Epithelial cell of proximal tubule (primary cell): ENCODE data around the gene SWSAP1. TPM values are rescaled to one million over a fixed set of nuclear protein-coding genes. Genes with fewer than 3 reads are reported as not detected.

Experiments used
- DNase-seq: peaks from one replicate; pipeline ENCODE4 v3.0.0-alpha.2; 2011; ENCODE audit warnings: low read depth
- H3K4me3 ChIP-seq: 2 replicates; pipeline ENCODE4 v1.5.1; 2011; ENCODE audit warnings: low read depth, mild to moderate bottlenecking, low read length
- total RNA-seq: library from RNA; depleted of rRNA; stranded (reverse); fragments of >200 nt; gene quantifications from 2 replicates; pipeline ENCODE4 v1.2.3, GENCODE V29; 2015
- TF ChIP-seq, protein P1 (sequence below): conservative IDR thresholded peaks from 2 replicates; pipeline ENCODE4 v1.5.1; 2012; ENCODE audit warnings: low read depth, mild to moderate bottlenecking, low read length

SWSAP1 gene
- total RNA-seq, 1 donor from 2014 or later: 1.2 TPM

DNA sequence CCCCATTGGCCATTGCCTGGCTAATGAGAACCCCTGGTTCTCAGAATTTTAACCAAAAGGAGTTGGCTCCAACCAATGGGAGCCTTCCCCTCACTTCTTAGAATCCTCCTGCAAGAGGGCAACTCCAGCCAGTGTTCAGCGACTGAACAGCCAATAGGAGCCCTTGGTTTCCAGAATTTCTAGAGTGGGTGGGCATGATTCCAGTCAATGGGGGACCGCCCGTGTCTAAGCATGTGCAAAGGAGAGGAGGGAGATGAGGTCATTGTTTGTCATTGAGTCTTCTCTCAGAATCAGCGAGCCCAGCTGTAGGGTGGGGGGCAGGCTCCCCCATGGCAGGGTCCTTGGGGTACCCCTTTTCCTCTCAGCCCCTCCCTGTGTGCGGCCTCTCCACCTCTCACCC, 9.5 kb upstream of the SWSAP1 start:
- H3K4me3 ChIP-seq: no peak overlapping the region
- no peak for DNase-seq
- TF ChIP-seq, protein P1, sequence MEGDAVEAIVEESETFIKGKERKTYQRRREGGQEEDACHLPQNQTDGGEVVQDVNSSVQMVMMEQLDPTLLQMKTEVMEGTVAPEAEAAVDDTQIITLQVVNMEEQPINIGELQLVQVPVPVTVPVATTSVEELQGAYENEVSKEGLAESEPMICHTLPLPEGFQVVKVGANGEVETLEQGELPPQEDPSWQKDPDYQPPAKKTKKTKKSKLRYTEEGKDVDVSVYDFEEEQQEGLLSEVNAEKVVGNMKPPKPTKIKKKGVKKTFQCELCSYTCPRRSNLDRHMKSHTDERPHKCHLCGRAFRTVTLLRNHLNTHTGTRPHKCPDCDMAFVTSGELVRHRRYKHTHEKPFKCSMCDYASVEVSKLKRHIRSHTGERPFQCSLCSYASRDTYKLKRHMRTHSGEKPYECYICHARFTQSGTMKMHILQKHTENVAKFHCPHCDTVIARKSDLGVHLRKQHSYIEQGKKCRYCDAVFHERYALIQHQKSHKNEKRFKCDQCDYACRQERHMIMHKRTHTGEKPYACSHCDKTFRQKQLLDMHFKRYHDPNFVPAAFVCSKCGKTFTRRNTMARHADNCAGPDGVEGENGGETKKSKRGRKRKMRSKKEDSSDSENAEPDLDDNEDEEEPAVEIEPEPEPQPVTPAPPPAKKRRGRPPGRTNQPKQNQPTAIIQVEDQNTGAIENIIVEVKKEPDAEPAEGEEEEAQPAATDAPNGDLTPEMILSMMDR: no peak

DNA sequence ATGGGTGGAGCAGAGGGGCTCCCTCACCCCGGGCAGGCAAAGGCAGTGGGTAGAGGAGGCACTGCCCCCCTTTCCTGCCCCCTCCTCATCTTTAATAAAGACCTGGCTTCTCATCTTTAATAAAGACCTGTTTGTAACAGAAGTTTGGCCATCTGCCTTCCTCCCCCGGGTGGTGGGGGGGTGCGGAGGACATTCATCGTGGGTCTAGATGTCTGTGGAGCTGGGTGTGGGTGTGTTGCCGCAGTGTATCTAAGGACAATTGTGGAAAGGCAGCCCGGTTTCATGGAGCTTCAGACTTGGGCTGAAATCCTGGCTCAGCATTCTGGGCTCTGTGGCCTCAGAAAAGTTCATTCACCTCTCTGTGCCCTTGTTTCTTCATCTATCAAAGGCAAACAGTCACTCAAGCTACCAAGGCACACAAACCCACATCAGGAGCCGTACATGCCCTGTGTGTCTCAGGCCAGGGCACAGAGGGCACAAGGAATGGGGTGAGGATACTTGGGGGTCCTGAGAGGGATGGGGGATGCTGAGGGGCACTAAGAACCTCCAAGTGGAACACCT, 8.8 kb upstream of the SWSAP1 start:
- TF ChIP-seq, protein P1: no peak
- DNase-seq: no peak
- no peak overlapping the region for H3K4me3 ChIP-seq

DNA sequence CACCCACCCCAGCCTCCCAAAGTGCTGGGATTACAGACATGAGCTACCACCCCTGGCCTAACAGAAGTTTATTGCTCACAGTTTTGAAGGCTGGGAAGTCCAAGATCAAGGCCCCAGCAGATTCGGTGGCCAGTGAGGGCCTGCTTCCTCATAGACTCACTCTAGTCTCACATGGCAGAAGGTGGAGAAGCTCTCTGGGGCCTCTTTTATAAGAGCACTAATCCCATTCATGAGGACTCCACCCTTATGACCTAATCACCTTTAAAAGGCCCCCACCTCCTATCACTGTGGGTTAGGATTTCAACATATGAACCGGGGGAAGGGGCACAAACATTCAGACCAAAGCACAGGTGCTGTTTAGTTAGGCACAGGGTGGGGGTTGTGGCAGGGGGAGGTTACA, 6.9 kb upstream of the SWSAP1 start:
- TF ChIP-seq, protein P1: no peak
- no peak overlapping the region for H3K4me3 ChIP-seq
- DNase-seq: no peak

DNA sequence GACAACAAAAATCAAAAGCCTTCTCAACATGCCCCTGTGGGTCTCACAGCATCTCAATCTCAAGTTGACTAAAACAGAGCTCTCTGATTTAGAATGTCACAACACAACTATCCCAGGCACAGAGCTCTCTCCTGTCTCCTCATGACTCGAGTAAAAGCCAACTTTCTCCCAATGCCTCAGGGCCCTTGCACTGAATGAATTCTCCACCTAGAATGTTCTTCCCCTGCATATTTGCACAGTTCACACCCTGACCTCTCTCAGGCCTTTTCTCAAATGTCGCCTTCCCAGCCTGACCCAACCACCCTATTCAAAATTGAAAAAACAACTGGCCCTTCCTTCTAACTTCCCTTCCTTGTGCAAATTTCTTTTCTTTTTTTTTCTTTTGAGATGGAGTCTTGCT, 3.7 kb upstream of the SWSAP1 start:
- DNase-seq: no peak
- TF ChIP-seq, protein P1: no peak
- H3K4me3 ChIP-seq: no peak overlapping the region

DNA sequence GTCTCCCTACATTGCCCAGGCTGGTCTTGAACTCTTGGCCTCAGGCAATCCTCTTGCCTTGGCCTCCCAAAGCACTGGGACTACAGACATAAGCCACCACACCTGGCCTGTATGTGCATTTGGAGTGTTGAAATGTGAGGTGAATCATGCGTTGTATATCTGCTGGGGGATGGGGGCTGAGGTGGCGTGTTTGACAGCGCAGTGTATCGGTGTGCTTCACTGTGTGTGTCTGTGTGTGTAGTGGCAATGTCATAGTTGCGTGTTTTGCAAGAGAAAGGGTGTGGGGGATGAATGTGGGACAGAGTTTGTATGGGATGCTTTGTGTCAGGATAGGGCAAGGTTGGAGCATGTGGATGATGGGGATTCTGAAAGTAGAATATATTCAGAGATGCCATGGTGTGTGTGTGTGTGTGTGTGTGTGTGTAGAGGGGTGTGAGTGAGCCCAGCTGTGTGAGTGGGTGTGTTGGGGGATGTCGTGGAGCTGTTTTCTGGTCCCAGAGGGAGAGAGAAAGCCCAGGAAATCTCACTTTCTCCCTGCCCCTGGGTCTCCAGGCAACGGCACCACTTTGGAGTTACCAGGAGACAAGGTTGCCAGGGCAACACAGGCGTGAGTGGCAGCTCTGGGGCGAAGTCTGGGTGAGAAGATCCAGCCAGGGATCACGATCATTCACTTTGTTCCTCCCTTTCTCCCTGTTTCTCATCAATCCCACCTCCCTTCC, 1.1 kb upstream of the SWSAP1 start:
- no peak overlapping the region for H3K4me3 ChIP-seq
- no peak for DNase-seq
- TF ChIP-seq, protein P1: no peak

DNA sequence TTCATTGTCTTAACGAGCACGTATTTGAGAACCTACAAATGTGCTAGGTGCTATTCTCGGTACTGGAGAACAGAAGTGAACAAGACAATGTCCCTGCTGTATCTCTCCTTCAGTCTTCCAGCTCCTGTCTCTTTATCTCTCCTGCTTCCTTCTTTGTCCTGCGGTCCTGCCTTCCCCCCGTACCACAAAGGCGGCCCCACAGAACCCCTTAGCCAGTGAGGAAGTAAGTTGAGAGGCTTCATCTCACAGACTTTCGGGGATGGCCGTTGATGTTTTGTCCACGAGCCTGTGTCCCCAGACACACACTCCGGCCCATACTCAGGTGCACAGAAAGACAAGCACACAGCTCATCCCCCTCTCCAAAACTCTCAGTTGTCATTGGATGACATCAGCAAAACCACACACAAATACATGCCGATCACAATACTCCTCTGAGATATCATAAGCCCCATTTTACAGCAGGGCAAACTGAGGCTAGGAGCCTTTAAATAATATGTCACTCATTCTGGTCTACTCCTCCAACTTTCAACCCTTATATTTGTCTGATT, 507 bp upstream of the SWSAP1 start:
- H3K4me3 ChIP-seq: peak overlapping the region; percentile 82
- TF ChIP-seq, protein P1: no peak
- no peak for DNase-seq
